MM.1S (cell line): ENCODE data around the gene ZBTB43.
"Not testable (repeated sequence)": the region's sequence is repeated elsewhere in the genome, so short reads cannot be mapped to it uniquely, and the experiment has no call there.

ENCODE experiments used
- CTCF ChIP-seq: fragments of 300-600 bp; sonication (generic); IDR thresholded peaks from 2 replicates; pipeline ENCODE4 v1.5.1; 2016; ENCODE audit warnings: antibody characterized with exemption, low read length, mixed read lengths
- EZH2 ChIP-seq: fragments of 300-600 bp; sonication (generic); optimal IDR thresholded peaks from 2 replicates; pipeline ENCODE3; 2017; ENCODE audit warnings: low read depth, mild to moderate bottlenecking, antibody characterized with exemption, low read length, mixed read lengths

GRCh38 chr9:126817615-126818014 lies 12.8 kb downstream of the ZBTB43 start:
- TF ChIP-seq CTCF, EZH2: not testable (repeated sequence)
